ENCODE measurements around the gene PCDHA6.

DNA sequence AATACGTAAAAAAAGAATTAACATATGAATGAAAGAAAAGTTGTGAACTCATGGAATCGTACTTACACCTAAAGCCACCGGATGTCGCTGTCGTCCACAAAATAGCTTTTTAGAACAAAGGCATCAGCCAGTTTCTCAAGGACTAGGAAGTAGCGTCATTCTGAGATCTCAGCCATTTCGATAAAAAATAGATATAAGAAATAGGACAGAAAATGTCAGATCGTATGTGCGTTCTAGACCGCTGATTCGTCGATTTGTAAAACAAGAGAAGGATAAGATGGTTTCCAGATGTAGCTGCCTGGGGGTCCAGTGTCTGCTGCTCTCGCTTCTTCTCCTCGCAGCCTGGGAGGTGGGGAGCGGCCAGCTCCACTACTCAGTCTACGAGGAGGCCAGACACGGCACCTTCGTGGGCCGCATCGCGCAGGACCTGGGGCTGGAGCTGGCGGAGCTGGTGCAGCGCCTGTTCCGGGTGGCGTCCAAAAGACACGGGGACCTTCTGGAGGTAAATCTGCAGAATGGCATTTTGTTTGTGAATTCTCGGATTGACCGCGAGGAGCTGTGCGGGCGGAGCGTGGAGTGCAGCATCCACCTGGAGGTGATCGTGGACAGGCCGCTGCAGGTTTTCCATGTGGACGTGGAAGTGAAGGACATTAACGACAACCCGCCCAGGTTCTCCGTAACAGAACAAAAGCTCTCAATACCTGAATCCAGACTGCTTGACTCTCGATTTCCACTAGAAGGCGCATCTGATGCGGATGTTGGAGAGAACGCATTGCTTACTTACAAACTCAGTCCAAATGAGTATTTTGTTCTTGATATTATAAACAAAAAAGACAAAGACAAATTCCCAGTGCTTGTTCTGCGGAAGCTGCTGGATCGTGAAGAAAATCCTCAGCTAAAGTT is 28.3 kb downstream of the PCDHA6 start, which contains the start of gene PCDHA10:
- TF ChIP-seq POLR2A (IDR thresholded peaks at IDR 0.05; ENCODE audit: low read depth) (no peak), POLR2AphosphoS5 (IDR thresholded peaks at IDR 0.05) (no peak)
- TF ChIP-seq, protein P1, sequence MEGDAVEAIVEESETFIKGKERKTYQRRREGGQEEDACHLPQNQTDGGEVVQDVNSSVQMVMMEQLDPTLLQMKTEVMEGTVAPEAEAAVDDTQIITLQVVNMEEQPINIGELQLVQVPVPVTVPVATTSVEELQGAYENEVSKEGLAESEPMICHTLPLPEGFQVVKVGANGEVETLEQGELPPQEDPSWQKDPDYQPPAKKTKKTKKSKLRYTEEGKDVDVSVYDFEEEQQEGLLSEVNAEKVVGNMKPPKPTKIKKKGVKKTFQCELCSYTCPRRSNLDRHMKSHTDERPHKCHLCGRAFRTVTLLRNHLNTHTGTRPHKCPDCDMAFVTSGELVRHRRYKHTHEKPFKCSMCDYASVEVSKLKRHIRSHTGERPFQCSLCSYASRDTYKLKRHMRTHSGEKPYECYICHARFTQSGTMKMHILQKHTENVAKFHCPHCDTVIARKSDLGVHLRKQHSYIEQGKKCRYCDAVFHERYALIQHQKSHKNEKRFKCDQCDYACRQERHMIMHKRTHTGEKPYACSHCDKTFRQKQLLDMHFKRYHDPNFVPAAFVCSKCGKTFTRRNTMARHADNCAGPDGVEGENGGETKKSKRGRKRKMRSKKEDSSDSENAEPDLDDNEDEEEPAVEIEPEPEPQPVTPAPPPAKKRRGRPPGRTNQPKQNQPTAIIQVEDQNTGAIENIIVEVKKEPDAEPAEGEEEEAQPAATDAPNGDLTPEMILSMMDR (IDR thresholded peaks at IDR 0.05) = peak; percentile 25 to 29 (median 28)

All from esophagus muscularis mucosa (tissue), 3 donors.